CD4-positive, alpha-beta T cell (primary cell): Measurements from ENCODE around the gene EIF2A. TPM values are rescaled to one million over a fixed set of nuclear protein-coding genes. Genes with fewer than 3 reads are reported as not detected.

Experiments
- ATAC-seq: fragments of 200-7000 bp; cut with Tn5 transposase; one replicate; pipeline ENCODE4 v1.10.0; 2022; ENCODE audit warnings: mild to moderate bottlenecking; ENCODE audit not compliant: poor library complexity
- CTCF ChIA-PET: fragments of 350-600 bp; sonication (Branson Sonifier 250); formaldehyde crosslinking; loops from one replicate; lab custom pipeline; 2021; ENCODE audit warnings: antibody characterized with exemption, inconsistent platforms; lab: Charles Lee
- POLR2A ChIA-PET: fragments of 350-600 bp; sonication (Branson Sonifier 250); formaldehyde crosslinking; loops from one replicate; lab custom pipeline; 2021; ENCODE audit warnings: antibody characterized with exemption, inconsistent platforms; lab: Charles Lee
- DNase-seq, 14 experiments: peaks; one replicate each; pipeline ENCODE4 v3.0.0-alpha.2; 2013 to 2020; ENCODE audit warnings: mixed read lengths in 2 of 14
- H3K27ac ChIP-seq, 2 donors: one replicate each; pipeline versions ENCODE4 v1.5.1 to v1.7.0; 2013; ENCODE audit warnings: low read length in 2 of 2, low read depth in 1 of 2, mild to moderate bottlenecking in 1 of 2
- H3K27me3 ChIP-seq, 2 experiments: 1 replicate in 1 of 2; 2 replicates in 1 of 2; pipeline versions ENCODE4 v1.6.1 to v1.7.0; 2013; ENCODE audit warnings: low read length in 2 of 2, control low read depth in 1 of 2, mild to moderate bottlenecking in 1 of 2, moderate library complexity in 1 of 2; ENCODE audit not compliant: insufficient read depth in 2 of 2, control insufficient read depth in 1 of 2
- H3K36me3 ChIP-seq: one replicate; pipeline ENCODE4 v1.6.1; 2013; ENCODE audit warnings: low read length, control low read depth; ENCODE audit not compliant: insufficient read depth
- H3K4me1 ChIP-seq: one replicate; pipeline ENCODE4 v1.6.1; 2013; ENCODE audit warnings: low read length, control low read depth; ENCODE audit not compliant: insufficient read depth
- H3K4me3 ChIP-seq: one replicate; pipeline ENCODE4 v1.5.1; 2013; ENCODE audit warnings: mild to moderate bottlenecking, low read length, moderate library complexity
- H3K9me3 ChIP-seq, 2 experiments: 1 replicate in 1 of 2; 2 replicates in 1 of 2; pipeline versions ENCODE4 v1.6.1 to v1.7.0; 2013; ENCODE audit warnings: low read length in 2 of 2, mild to moderate bottlenecking in 2 of 2, control low read depth in 1 of 2, moderate library complexity in 1 of 2; ENCODE audit not compliant: control insufficient read depth in 1 of 2, insufficient read depth in 1 of 2
- H3K27ac Mint-ChIP-seq: one replicate; pipeline ENCODE4 v1.8.0; 2020; ENCODE audit warnings: mixed read lengths
- H3K27me3 Mint-ChIP-seq: one replicate; pipeline ENCODE4 v1.8.0; 2021; ENCODE audit warnings: mixed read lengths
- H3K36me3 Mint-ChIP-seq: one replicate; pipeline ENCODE4 v1.8.0; 2021; ENCODE audit warnings: low read depth, mixed read lengths
- H3K4me1 Mint-ChIP-seq: one replicate; pipeline ENCODE4 v1.8.0; 2021; ENCODE audit warnings: low read depth, mixed read lengths
- H3K4me3 Mint-ChIP-seq: one replicate; pipeline ENCODE4 v1.8.0; 2020; ENCODE audit warnings: mild to moderate bottlenecking, mixed read lengths
- H3K9me3 Mint-ChIP-seq: one replicate; pipeline ENCODE4 v1.8.0; 2020; ENCODE audit warnings: mixed read lengths
- CTCF ChIP-seq: fragments of 200-600 bp; IDR thresholded peaks from one replicate; pipeline ENCODE4 v1.8.0; 2022; ENCODE audit warnings: antibody characterized with exemption, mild to moderate bottlenecking
- intact Hi-C, 2 experiments: fragments of 100-400 bp; cut with DNase I in 1 of 2; cut with micrococcal nuclease in 1 of 2; formaldehyde crosslinking; loops; one replicate each; pipeline versions ENCODE4 v1.15.1 to v1.9.0; 2023 to 2025; cut with DNase I, micrococcal nuclease
- total RNA-seq, 174 experiments: library from RNA in 2 of 174; stranded (reverse) in 2 of 174; gene quantifications; one replicate each; pipeline ENCODE4 v1.2.3 and lab custom pipeline; 2021 to 2026

EIF2A gene
- total RNA-seq, 2 experiments from 2014 or later, result 115 to 122 TPM

GRCh38 chr3:150531775-150532174 lies 14.8 kb upstream of the EIF2A start:
- no peak overlapping the region for H3K4me3 Mint-ChIP-seq

GRCh38 chr3:150535204-150535603 lies 11.4 kb upstream of the EIF2A start:
- ATAC-seq, result no peak
- ChIA-PET POLR2A (no interaction called here), CTCF (no interaction called here)
- intact Hi-C loops, result no loop called here
- Mint-ChIP-seq H3K4me3 (no peak overlapping the region), H3K4me1 (peaks cover 6% of the 10 kb centered on the region), H3K27me3 (no peaks in the 10 kb centered on the region), H3K36me3 (peaks cover 4% of the 10 kb centered on the region), H3K9me3 (no peaks in the 10 kb centered on the region), H3K27ac (no peak overlapping the region)
- no peaks in the 10 kb centered on the region for H3K27me3 ChIP-seq
- no peaks in the 10 kb centered on the region for H3K36me3 ChIP-seq
- TF ChIP-seq CTCF, result no peak
- H3K9me3 ChIP-seq, result no peaks in the 10 kb centered on the region
- no peaks in the 10 kb centered on the region for H3K4me1 ChIP-seq
- DNase-seq, result no peak
- no peak overlapping the region for H3K27ac ChIP-seq
- H3K4me3 ChIP-seq, result no peak overlapping the region

More at GRCh38 chr3:150531775-150532174, 14.8 kb upstream of the EIF2A start:
- no peaks in the 10 kb centered on the region for H3K36me3 Mint-ChIP-seq
- ChIA-PET POLR2A (no interaction called here), CTCF (no interaction called here)
- no peaks in the 10 kb centered on the region for H3K36me3 ChIP-seq
- no peak for DNase-seq
- intact Hi-C loops, result no loop called here
- H3K27ac Mint-ChIP-seq, result no peak overlapping the region
- H3K4me1 Mint-ChIP-seq, result peaks cover 4% of the 10 kb centered on the region
- H3K9me3 Mint-ChIP-seq, result no peaks in the 10 kb centered on the region
- no peaks in the 10 kb centered on the region for H3K9me3 ChIP-seq
- no peak overlapping the region for H3K4me3 ChIP-seq
- H3K4me1 ChIP-seq, result no peaks in the 10 kb centered on the region
- H3K27me3 ChIP-seq, result no peaks in the 10 kb centered on the region
- ATAC-seq, result no peak
- H3K27me3 Mint-ChIP-seq, result no peaks in the 10 kb centered on the region
- H3K27ac ChIP-seq, result no peak overlapping the region
- TF ChIP-seq CTCF, result no peak

- H3K27ac Mint-ChIP-seq, result no peak overlapping the region
- no peak overlapping the region for H3K4me3 Mint-ChIP-seq
- no peaks in the 10 kb centered on the region for H3K9me3 Mint-ChIP-seq
- H3K4me1 Mint-ChIP-seq, result peaks cover 30% of the 10 kb centered on the region
- H3K4me3 ChIP-seq, result no peak overlapping the region
- H3K27me3 ChIP-seq, result no peaks in the 10 kb centered on the region
- DNase-seq, result no peak
- CTCF ChIA-PET, result no interaction called here
- POLR2A ChIA-PET, result interaction anchor here (0.5 to 2.9 kb wide), 4 partner anchors 8 to 667 kb away, joined by 3 to 15 read pairs (median 4); partner anchors contain the start of genes EIF2A, SELENOT and SERP1
- H3K9me3 ChIP-seq, result no peaks in the 10 kb centered on the region
- TF ChIP-seq CTCF, result no peak
- H3K36me3 ChIP-seq, result peaks cover 14% of the 10 kb centered on the region
- no peaks in the 10 kb centered on the region for H3K27me3 Mint-ChIP-seq
- ATAC-seq, result no peak
- no peak overlapping the region for H3K27ac ChIP-seq
- peaks cover 30% of the 10 kb centered on the region for H3K36me3 Mint-ChIP-seq
- no peaks in the 10 kb centered on the region for H3K4me1 ChIP-seq
- intact Hi-C loops, result no loop called here
These were observed 8.0 kb upstream of the EIF2A start for GRCh38 chr3:150538324-150539208.
